Spleen (tissue), 11 donors: ENCODE data around the gene SIDT1. TPM values are rescaled to one million over a fixed set of nuclear protein-coding genes. Genes with fewer than 3 reads are reported as not detected.

Experiments used
- DNase-seq: peaks from one replicate; pipeline ENCODE4 v3.0.0-alpha.2; 2020
- H3K27ac ChIP-seq, 8 donors: fragments of 200-600 bp; sonication (generic) in 7 of 8; 1 replicate in 4 of 8; 2 replicates in 4 of 8; pipeline versions ENCODE4 v1.5.0 to v1.8.0; 2016 to 2021; ENCODE audit warnings: inconsistent platforms in 4 of 8, mild to moderate bottlenecking in 4 of 8, moderate library complexity in 1 of 8
- H3K27me3 ChIP-seq, 7 donors: fragments of 200-600 bp; sonication (generic) in 6 of 7; replicated peaks in 1 of 7; 1 replicate in 4 of 7; 2 replicates in 3 of 7; pipeline versions ENCODE4 v1.5.0 to v1.8.0; 2016 to 2021; ENCODE audit warnings: inconsistent platforms in 3 of 7, mild to moderate bottlenecking in 1 of 7
- H3K36me3 ChIP-seq, 6 donors: fragments of 200-600 bp; sonication (generic) in 5 of 6; 1 replicate in 4 of 6; 2 replicates in 2 of 6; pipeline versions ENCODE4 v1.5.0 to v1.8.0; 2016 to 2021; ENCODE audit warnings: inconsistent platforms in 2 of 6
- H3K4me1 ChIP-seq, 6 donors: fragments of 200-600 bp; sonication (generic) in 5 of 6; 1 replicate in 3 of 6; 2 replicates in 3 of 6; pipeline versions ENCODE4 v1.5.0 to v1.8.0; 2016 to 2021; ENCODE audit warnings: inconsistent platforms in 3 of 6
- H3K4me3 ChIP-seq, 8 donors: fragments of 200-600 bp; sonication (generic) in 7 of 8; 1 replicate in 4 of 8; 2 replicates in 4 of 8; pipeline versions ENCODE4 v1.5.0 to v1.8.0; 2016 to 2021; ENCODE audit warnings: inconsistent platforms in 4 of 8, mild to moderate bottlenecking in 4 of 8, moderate library complexity in 2 of 8
- H3K9me3 ChIP-seq, 8 donors: fragments of 200-600 bp; sonication (generic) in 7 of 8; 1 replicate in 4 of 8; 2 replicates in 4 of 8; pipeline versions ENCODE4 v1.5.0 to v1.8.0; 2016 to 2021; ENCODE audit warnings: inconsistent platforms in 4 of 8
- POLR2A ChIP-seq, 3 donors: fragments of 450-650 bp; IDR thresholded peaks; one replicate each; pipeline ENCODE4 v1.5.1; 2017; ENCODE audit warnings: antibody characterized with exemption in 3 of 3, mild to moderate bottlenecking in 1 of 3
- POLR2AphosphoS5 ChIP-seq, 3 donors: sonication (generic); formaldehyde crosslinking; IDR thresholded peaks; one replicate each; pipeline ENCODE4 v1.5.1; 2017; ENCODE audit warnings: antibody characterized with exemption in 3 of 3
- WGBS, 5 donors: extraction: QIAGEN DNeasy Blood & Tissue Kit in 3 of 5; methylation state at CpG; one replicate each; pipeline versions ENCODE4 v1.1.5 to v1.1.7; 2013 to 2018; 5-methylcytosine and 5-hydroxymethylcytosine counted together
- intact Hi-C: fragments of 100-400 bp; cut with DNase I; formaldehyde crosslinking; loops from one replicate; pipeline ENCODE4 v1.15.0; 2023; ENCODE audit warnings: low total_unique reads
- polyA plus RNA-seq, 3 donors: library from polyadenylated mRNA; stranded (reverse); fragments of 200-250 nt; gene quantifications; one replicate each; pipeline ENCODE4 v1.2.1, GENCODE V29; 2013
- total RNA-seq, 7 donors: library from RNA; depleted of rRNA in 3 of 7; stranded (reverse); fragments of >200 nt in 3 of 7; fragmentation: NEBNext Ultra II Directional in 4 of 7; extraction: Animal tissue kit (Norgen Biotek cat#: 25700) in 4 of 7; gene quantifications; one replicate each; pipeline versions ENCODE4 v1.1.0 to v1.2.1, GENCODE V29; 2016 to 2021
- TF ChIP-seq, protein P1 (sequence below), 11 experiments: fragments of 200-600 bp in 7 of 11; fragments of 450-650 bp in 4 of 11; sonication (generic) in 4 of 11; IDR thresholded peaks in 8 of 11; conservative IDR thresholded peaks in 3 of 11; 1 replicate in 7 of 11; 2 replicates in 4 of 11; pipeline versions ENCODE4 v1.4.0 to v1.8.0; 2016 to 2021; ENCODE audit warnings: antibody characterized with exemption in 11 of 11, inconsistent platforms in 4 of 11, mild to moderate bottlenecking in 1 of 11
- donor health status: healthy with polysubstance abuse.
- donor health status: DM: no; HTN: no; CAD: no; lungs with moderate emphysema.
- donor health status: DM: no; HTN: no; CAD: no.
- donor health status: Bipolar disorder and iron deficiency.
- donor health status: healthy.
- donor health status: DM: no; HTN: no; CAD: no.
- donor health status: DM: yes; HTN: yes; CAD: no.

Gene SIDT1
- total and polyA plus RNA-seq, 10 donors = 12.4 to 81.5 (median 40.3) TPM

DNA sequence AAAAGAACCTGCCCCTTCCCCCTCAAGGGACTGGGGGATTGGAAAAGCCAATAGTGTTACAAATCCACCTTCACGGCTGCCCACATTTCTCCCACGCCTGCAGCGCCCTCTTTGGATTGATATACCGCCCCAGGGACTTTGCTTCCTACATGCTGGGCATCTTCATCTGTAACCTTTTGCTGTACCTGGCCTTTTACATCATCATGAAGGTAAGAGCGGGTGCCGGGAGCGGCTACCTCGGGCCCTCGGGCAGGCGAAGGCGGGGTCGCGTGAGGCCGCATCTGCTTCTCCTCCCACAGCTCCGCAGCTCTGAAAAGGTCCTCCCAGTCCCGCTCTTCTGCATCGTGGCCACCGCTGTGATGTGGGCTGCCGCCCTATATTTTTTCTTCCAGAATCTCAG, 91.0 kb downstream of the SIDT1 start:
- Histone ChIP-seq H3K4me1 (peaks cover 0 to 31% (median 13%) of the 10 kb centered on the region in 6 donors), H3K36me3 (peaks cover 0 to 83% (median 20%) of the 10 kb centered on the region in 6 donors), H3K27ac (no peak overlapping the region), H3K4me3 (no peak overlapping the region), H3K9me3 (no peaks in the 10 kb centered on the region), H3K27me3 (no peaks in the 10 kb centered on the region)
- intact Hi-C loops = no loop called here
- DNase-seq = no peak
- 78 to 82% (median 80%) methylated on average over 19 of the region's 19 CpGs for WGBS, 5 donors
- TF ChIP-seq POLR2A (IDR thresholded peaks at IDR 0.05) (no peak), POLR2AphosphoS5 (IDR thresholded peaks at IDR 0.05) (peak in 1 of 3 donors; percentile 29)
- TF ChIP-seq, protein P1, sequence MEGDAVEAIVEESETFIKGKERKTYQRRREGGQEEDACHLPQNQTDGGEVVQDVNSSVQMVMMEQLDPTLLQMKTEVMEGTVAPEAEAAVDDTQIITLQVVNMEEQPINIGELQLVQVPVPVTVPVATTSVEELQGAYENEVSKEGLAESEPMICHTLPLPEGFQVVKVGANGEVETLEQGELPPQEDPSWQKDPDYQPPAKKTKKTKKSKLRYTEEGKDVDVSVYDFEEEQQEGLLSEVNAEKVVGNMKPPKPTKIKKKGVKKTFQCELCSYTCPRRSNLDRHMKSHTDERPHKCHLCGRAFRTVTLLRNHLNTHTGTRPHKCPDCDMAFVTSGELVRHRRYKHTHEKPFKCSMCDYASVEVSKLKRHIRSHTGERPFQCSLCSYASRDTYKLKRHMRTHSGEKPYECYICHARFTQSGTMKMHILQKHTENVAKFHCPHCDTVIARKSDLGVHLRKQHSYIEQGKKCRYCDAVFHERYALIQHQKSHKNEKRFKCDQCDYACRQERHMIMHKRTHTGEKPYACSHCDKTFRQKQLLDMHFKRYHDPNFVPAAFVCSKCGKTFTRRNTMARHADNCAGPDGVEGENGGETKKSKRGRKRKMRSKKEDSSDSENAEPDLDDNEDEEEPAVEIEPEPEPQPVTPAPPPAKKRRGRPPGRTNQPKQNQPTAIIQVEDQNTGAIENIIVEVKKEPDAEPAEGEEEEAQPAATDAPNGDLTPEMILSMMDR (IDR thresholded peaks at IDR 0.05 in 8 of 11, conservative IDR thresholded peaks at IDR 0.05 in 3 of 11) = no peak

DNA sequence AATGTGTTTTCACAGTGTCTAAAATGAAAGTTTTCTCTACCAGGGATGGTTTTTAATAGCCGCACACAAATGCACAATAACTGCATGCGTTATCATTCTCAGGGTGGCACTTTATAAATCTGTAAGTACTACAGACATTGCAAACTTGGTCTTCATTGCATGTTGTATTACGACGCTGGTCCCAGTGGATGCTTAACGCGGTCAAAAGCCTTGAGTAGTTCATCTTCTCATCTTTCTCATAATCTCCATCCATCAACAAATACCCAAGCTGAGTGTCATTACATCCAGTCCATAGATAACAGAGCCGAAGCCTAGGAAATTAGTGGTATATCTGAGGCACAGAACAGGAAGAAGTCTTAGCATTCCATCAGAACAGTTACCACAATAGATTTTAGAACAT, 91.5 kb downstream of the SIDT1 start:
- 92 to 97% (median 92%) methylated on average over 7 of the region's 7 CpGs for WGBS, 5 donors
- intact Hi-C loops = no loop called here

DNA sequence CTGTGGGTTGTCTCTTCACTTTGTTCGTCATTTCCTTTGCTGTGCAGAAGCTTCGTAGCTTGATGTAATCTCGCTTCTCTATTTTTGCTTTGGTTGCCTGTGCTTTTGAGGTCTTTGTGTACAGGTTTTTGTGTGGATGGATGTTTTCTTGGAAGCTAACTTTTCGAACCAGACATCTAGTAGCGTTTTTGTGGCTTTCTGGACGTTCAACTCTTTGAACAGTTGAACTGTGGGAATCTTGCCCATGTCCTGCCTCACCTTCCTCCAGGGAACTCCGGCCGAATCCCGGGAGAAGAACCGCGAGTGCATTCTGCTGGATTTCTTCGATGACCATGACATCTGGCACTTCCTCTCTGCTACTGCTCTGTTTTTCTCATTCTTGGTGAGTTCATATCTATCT, 93.5 kb downstream of the SIDT1 start:
- peak overlapping the region in 7 of 8 donors; percentile 55 to 80 (median 67) for H3K27ac ChIP-seq
- intact Hi-C loops = loop anchor here (5.0 kb wide), 1 partner anchor 129 kb away; no protein-coding TSS in a partner anchor
- TF ChIP-seq POLR2AphosphoS5 (IDR thresholded peaks at IDR 0.05) (peak in 1 of 3 donors; percentile 38), POLR2A (IDR thresholded peaks at IDR 0.05) (no peak)
- TF ChIP-seq, protein P1 (IDR thresholded peaks at IDR 0.05 in 8 of 11, conservative IDR thresholded peaks at IDR 0.05 in 3 of 11) = no peak

More for the DNA sequence above, 91.5 kb downstream of the SIDT1 start:
- H3K27me3 ChIP-seq = no peaks in the 10 kb centered on the region
- no peak overlapping the region for H3K27ac ChIP-seq
- peaks cover 0 to 87% (median 20%) of the 10 kb centered on the region in 6 donors for H3K36me3 ChIP-seq
- TF ChIP-seq POLR2A (IDR thresholded peaks at IDR 0.05) (no peak), POLR2AphosphoS5 (IDR thresholded peaks at IDR 0.05) (no peak)
- TF ChIP-seq, protein P1 (IDR thresholded peaks at IDR 0.05 in 8 of 11, conservative IDR thresholded peaks at IDR 0.05 in 3 of 11) = no peak
- peaks cover 0 to 35% (median 13%) of the 10 kb centered on the region in 6 donors for H3K4me1 ChIP-seq
- no peak overlapping the region for H3K4me3 ChIP-seq
- H3K9me3 ChIP-seq = no peaks in the 10 kb centered on the region
- DNase-seq = no peak

DNA sequence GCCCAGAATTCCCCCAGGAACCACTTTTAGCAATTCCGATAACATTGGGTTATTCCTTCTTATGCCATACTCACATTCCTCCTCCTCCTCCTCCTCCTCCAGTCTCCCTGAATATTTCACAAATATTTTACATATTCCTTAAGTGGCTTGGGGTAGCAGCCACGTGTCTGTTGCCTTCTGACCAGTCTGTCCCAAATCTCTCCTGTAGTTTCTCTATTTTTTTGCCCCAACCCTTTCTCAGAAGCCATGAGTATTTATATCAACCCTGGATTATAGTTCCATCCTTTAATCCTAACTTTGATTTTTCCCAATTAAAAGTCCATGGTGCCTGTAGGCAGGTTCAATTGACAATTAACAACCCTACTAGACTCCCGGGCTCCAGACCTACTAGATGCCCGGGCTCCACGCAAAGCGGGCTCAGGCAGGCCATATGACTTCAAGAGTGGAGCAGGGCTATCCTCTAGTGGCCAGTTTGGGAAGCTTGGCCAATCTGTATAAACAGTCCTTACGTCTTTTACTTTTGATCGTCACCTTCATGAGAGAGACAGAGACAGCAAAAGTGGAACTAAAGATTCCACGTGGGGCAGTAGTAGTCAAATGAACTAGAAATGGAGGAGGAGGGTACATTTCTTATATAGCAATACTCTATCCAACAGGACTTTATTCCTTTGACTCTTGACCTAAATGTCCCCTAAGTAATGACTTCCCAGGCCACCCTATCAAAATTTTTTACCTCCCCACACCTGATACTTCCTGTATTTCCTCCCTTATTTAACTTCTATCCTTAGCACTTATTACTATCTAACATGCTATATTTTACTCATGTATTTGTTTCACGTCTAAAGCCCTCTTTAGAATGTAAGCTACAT, 94.4 kb downstream of the SIDT1 start:
- H3K27me3 ChIP-seq = no peaks in the 10 kb centered on the region
- peak overlapping the region in 6 of 8 donors; percentile 55 to 80 (median 71) for H3K27ac ChIP-seq
- peaks cover 0 to 49% (median 18%) of the 10 kb centered on the region in 6 donors for H3K4me1 ChIP-seq
- WGBS, 5 donors = 34 to 49% (median 36%) methylated on average over 10 of the region's 10 CpGs
- DNase-seq = peak; percentile 82
- H3K9me3 ChIP-seq = no peaks in the 10 kb centered on the region
- H3K4me3 ChIP-seq = peak overlapping the region in 1 of 8 donors; percentile 42
- intact Hi-C loops = loop anchor here (5.0 kb wide), 1 partner anchor 129 kb away; no protein-coding TSS in a partner anchor
- TF ChIP-seq, protein P1 (IDR thresholded peaks at IDR 0.05 in 8 of 11, conservative IDR thresholded peaks at IDR 0.05 in 3 of 11) = peak; percentile 25 to 81 (median 69)
- TF ChIP-seq POLR2AphosphoS5 (IDR thresholded peaks at IDR 0.05) = peak in 2 of 3 donors; percentile 9 to 18
- no peak for TF ChIP-seq POLR2A (IDR thresholded peaks at IDR 0.05)
- peaks cover 0 to 78% (median 24%) of the 10 kb centered on the region in 6 donors for H3K36me3 ChIP-seq

More for the DNA sequence above, 93.5 kb downstream of the SIDT1 start:
- Histone ChIP-seq H3K27me3 (no peaks in the 10 kb centered on the region), H3K9me3 (no peaks in the 10 kb centered on the region), H3K36me3 (peaks cover 0 to 87% (median 26%) of the 10 kb centered on the region in 6 donors), H3K4me3 (peak overlapping the region in 2 of 8 donors; percentile 15 to 42), H3K4me1 (peaks cover 0 to 40% (median 14%) of the 10 kb centered on the region in 6 donors)
- DNase-seq = no peak
- 48 to 61% (median 56%) methylated on average over 12 of the region's 12 CpGs for WGBS, 5 donors
